ENCODE measurements around the gene CKMT1B. TPM values are rescaled to one million over a fixed set of nuclear protein-coding genes. Genes with fewer than 3 reads are reported as not detected.
"Not testable (repeated sequence)": the region's sequence is repeated elsewhere in the genome, so short reads cannot be mapped to it uniquely, and the experiment has no call there.

The CKMT1B gene
- total RNA-seq, 4 donors from 2014 or later = 21.0 to 42.7 (median 30.7) TPM

DNA sequence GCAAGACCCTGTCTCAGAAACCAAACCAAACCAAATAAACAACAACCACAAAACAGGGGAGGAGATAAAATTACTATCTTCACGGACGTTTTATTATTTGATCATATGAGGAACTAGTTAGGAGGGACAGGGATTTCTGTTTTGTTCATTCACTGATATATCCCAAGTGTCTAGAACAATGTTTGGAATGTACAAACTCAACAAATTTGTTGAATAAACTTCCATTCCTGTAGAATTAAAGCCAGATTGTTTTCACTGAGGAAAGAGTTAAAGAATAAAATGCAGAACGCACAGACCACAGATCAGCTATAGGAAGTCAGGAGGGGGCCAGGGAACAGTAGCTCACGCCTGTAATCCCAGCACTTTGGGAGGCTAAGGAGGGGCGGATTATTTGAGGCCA lies 31.3 kb downstream of the CKMT1B start:
- no peak for DNase-seq (ENCODE audit: low spot score in 2 of 2)
- H3K4me3 ChIP-seq (ENCODE audit: low read depth, poor library complexity, severe bottlenecking) = no peak overlapping the region
- TF ChIP-seq, protein P1, sequence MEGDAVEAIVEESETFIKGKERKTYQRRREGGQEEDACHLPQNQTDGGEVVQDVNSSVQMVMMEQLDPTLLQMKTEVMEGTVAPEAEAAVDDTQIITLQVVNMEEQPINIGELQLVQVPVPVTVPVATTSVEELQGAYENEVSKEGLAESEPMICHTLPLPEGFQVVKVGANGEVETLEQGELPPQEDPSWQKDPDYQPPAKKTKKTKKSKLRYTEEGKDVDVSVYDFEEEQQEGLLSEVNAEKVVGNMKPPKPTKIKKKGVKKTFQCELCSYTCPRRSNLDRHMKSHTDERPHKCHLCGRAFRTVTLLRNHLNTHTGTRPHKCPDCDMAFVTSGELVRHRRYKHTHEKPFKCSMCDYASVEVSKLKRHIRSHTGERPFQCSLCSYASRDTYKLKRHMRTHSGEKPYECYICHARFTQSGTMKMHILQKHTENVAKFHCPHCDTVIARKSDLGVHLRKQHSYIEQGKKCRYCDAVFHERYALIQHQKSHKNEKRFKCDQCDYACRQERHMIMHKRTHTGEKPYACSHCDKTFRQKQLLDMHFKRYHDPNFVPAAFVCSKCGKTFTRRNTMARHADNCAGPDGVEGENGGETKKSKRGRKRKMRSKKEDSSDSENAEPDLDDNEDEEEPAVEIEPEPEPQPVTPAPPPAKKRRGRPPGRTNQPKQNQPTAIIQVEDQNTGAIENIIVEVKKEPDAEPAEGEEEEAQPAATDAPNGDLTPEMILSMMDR (IDR thresholded peaks at IDR 0.05) = no peak
- TF ChIP-seq POLR2A (IDR thresholded peaks at IDR 0.05) = no peak
- intact Hi-C loops (cut with DNase I; ENCODE audit: low total_unique reads) = no loop called here
- 22 to 24% methylated on average over 5 of the region's 5 CpGs for WGBS, 2 donors

DNA sequence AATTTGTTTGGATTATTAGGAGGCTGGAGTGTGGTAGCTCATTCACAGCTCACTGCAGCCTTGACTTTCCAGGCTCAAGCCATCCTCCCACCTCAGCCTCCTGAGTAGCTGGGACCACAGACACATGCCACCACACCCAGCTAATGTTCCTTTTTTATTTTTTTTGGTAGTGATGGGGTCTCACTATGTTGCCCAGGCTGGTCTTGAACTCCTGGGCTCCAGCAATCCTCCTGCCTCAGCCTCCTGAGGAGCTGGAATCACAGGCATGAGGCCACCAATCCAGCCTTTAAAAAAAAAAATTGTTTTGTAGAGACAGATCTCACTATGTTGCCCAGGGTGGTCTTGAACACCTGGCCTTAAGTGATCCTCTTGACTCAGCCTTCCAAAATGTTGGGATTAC lies 33.1 kb downstream of the CKMT1B start:
- H3K4me3 ChIP-seq (ENCODE audit: low read depth, poor library complexity, severe bottlenecking); DNase-seq (ENCODE audit: low spot score in 2 of 2); intact Hi-C loops (cut with DNase I; ENCODE audit: low total_unique reads): not testable (repeated sequence)

DNA sequence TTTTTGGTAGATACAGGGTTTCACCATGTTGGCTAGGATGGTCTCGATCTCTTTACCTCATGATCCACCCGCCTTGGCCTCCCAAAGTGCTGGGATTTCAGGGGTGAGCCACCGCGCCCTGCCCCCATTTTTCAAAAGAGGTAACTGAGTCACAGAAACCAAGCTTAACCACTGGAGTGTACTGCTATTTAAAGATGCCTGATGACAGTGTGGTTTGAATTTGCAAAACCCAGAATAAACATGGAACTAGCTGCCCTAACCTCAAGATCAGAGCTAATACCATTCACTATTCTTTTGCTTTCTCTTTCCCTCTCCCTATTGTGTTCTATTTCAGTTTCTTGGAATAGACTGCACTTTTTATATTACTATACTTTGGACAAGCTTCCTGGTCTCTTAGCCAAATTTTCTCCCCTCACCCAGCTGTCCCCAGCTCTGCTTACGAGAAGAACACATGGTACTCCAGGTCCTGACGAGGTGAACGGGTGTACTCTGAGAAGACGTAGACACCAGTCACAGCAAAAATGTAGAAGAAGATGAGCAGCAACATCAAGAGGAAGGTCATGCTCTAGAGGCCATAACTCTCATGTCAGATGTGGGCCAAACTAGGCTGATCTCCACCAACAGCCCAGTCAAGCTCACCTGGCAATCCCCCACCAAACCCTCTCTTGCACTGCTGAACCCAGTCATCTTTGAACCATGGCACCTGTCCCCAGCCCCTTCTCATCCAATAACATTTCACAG lies 44.8 kb downstream of the CKMT1B start:
- intact Hi-C loops (cut with DNase I; ENCODE audit: low total_unique reads); DNase-seq (ENCODE audit: low spot score in 2 of 2): not testable (repeated sequence)
- WGBS, 2 donors = 93 to 94% methylated on average over 8 of the region's 8 CpGs

More for the DNA sequence above, 44.8 kb downstream of the CKMT1B start:
- not testable (repeated sequence) for H3K4me3 ChIP-seq (ENCODE audit: low read depth, poor library complexity, severe bottlenecking)

Other genes with a start within 250 kb of the CKMT1B start
- 10 to 100 TPM in 3 of 4 donors, 1 to 10 TPM in 1; 9.6 to 20.6 (median 12.9) TPM for gene ZSCAN29, start 223.0 kb upstream of the CKMT1B start, total RNA-seq
- gene TUBGCP4, start 222.9 kb upstream of the CKMT1B start, total RNA-seq = 10 to 100 TPM; 12.3 to 19.4 (median 15.3) TPM
- gene TP53BP1, start 100.9 kb upstream of the CKMT1B start, total RNA-seq = 10 to 100 TPM; 13.0 to 17.9 (median 16.9) TPM
- gene MAP1A, start 76.4 kb upstream of the CKMT1B start, total RNA-seq = 1 to 10 TPM; 2.3 to 6.7 (median 3.8) TPM
- 100 to 1,000 TPM in 1 of 4 donors, 10 to 100 TPM in 3; 15.8 to 115 (median 20.3) TPM for gene PPIP5K1, start 3.8 kb upstream of the CKMT1B start, total RNA-seq
- gene STRC, start 24.8 kb downstream of the CKMT1B start, total RNA-seq = under 1 TPM in 3 of 4 donors, not detected in 1; 0.23 to 0.69 (median 0.38) TPM
- gene CATSPER2, start 54.8 kb downstream of the CKMT1B start, total RNA-seq = 1 to 10 TPM in 3 of 4 donors, under 1 TPM in 1; 0.71 to 3.5 (median 1.6) TPM
- 10 to 100 TPM; 22.2 to 36.8 (median 34.7) TPM for gene CKMT1A, start 99.8 kb downstream of the CKMT1B start, total RNA-seq
- 100 to 1,000 TPM in 2 of 4 donors, 10 to 100 TPM in 2; 68.0 to 107 (median 96.3) TPM for gene PDIA3, start 152.4 kb downstream of the CKMT1B start, total RNA-seq
- gene ELL3, start 182.9 kb downstream of the CKMT1B start, total RNA-seq = 10 to 100 TPM; 55.4 to 68.7 (median 59.1) TPM
- 100 to 1,000 TPM; 486 to 741 (median 626) TPM for gene SERF2, start 198.3 kb downstream of the CKMT1B start, total RNA-seq
- not detected for gene SERINC4, start 206.2 kb downstream of the CKMT1B start, total RNA-seq
- 10 to 100 TPM in 2 of 4 donors, 1 to 10 TPM in 2; 4.3 to 17.4 (median 12.4) TPM for gene HYPK, start 206.6 kb downstream of the CKMT1B start, total RNA-seq
- gene MFAP1, start 230.7 kb downstream of the CKMT1B start, total RNA-seq = 10 to 100 TPM; 14.5 to 23.5 (median 17.3) TPM
- 1 to 10 TPM; 3.4 to 7.6 (median 7.1) TPM for gene WDR76, start 233.0 kb downstream of the CKMT1B start, total RNA-seq

Measured in lower leg skin (tissue), 4 donors.